Retinal pigment epithelial cell (primary cell): ENCODE measurements around the gene OPA1.

Source experiments
- DNase-seq: peaks from one replicate; pipeline ENCODE4 v3.0.0-alpha.2; 2010; ENCODE audit warnings: low read depth
- H3K4me3 ChIP-seq: 2 replicates; pipeline ENCODE4 v1.5.1; 2011; ENCODE audit warnings: mild to moderate bottlenecking, low read length, control low read depth, moderate library complexity
- CTCF ChIP-seq: conservative IDR thresholded peaks from 2 replicates; pipeline ENCODE4 v1.5.1; 2011; ENCODE audit warnings: low read depth, low read length, control low read depth, inconsistent platforms

Gene OPA1

GRCh38 chr3:193704431-193704830 is 111.4 kb downstream of the OPA1 start:
- no peak for TF ChIP-seq CTCF
- no peak for DNase-seq
- H3K4me3 ChIP-seq = no peak overlapping the region

GRCh38 chr3:193708270-193708669 is 115.3 kb downstream of the OPA1 start:
- H3K4me3 ChIP-seq = no peak overlapping the region
- DNase-seq = no peak
- TF ChIP-seq CTCF = no peak

- no peak overlapping the region for H3K4me3 ChIP-seq
- TF ChIP-seq CTCF = no peak
- no peak for DNase-seq
Measured at GRCh38 chr3:193710286-193711165, 117.5 kb downstream of the OPA1 start.

- TF ChIP-seq CTCF = no peak
- DNase-seq = no peak
- H3K4me3 ChIP-seq = no peak overlapping the region
Measured at GRCh38 chr3:193711166-193711485, 118.1 kb downstream of the OPA1 start.

GRCh38 chr3:193711523-193711963 is 118.5 kb downstream of the OPA1 start:
- DNase-seq = no peak
- H3K4me3 ChIP-seq = no peak overlapping the region
- TF ChIP-seq CTCF = no peak

- TF ChIP-seq CTCF = no peak
- DNase-seq = no peak
- H3K4me3 ChIP-seq = no peak overlapping the region
Measured at GRCh38 chr3:193711964-193712598, 119.1 kb downstream of the OPA1 start.

GRCh38 chr3:193712938-193713337 is 119.9 kb downstream of the OPA1 start:
- DNase-seq = no peak
- H3K4me3 ChIP-seq = no peak overlapping the region
- TF ChIP-seq CTCF = no peak
